Measurements from ENCODE around the gene CLTA.
"Not testable (repeated sequence)": the region's sequence is repeated elsewhere in the genome, so short reads cannot be mapped to it uniquely, and the experiment has no call there.

The CLTA gene

DNA sequence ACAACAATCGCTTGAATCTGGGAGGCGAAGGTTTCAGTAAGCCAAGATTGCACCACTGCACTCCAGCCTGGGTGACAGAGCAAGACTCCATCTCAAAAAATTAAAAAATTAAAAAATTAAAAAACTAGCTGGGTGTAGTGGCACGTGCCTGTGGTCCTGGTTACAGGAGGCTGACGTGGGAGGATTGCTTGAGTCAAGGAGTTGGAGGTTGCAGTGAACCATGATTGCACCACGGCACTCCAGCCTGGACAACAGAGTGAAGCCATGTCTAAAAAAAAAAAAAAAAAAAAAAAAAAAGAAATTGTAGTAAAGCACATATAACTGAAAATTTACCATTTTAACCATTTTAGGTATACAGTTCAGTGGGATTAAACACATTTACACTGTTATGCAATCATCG, 34.6 kb upstream of the CLTA start:
- DNase-seq (ENCODE audit: insufficient read length, low spot score) (no peak), FAIRE-seq (no peak)

- FAIRE-seq (no peak), DNase-seq (ENCODE audit: insufficient read length, low spot score) (no peak)
These were observed 32.6 kb upstream of the CLTA start for GRCh38 chr9:36158122-36158521.

GRCh38 chr9:36158917-36159316, 31.8 kb upstream of the CLTA start:
- FAIRE-seq (no peak), DNase-seq (ENCODE audit: insufficient read length, low spot score) (no peak)

- DNase-seq (ENCODE audit: insufficient read length, low spot score); FAIRE-seq: not testable (repeated sequence)
These were observed 31.2 kb upstream of the CLTA start for GRCh38 chr9:36159509-36159908.

GRCh38 chr9:36160126-36160525, 30.6 kb upstream of the CLTA start:
- FAIRE-seq, result not testable (repeated sequence)

GRCh38 chr9:36161187-36161586, 29.5 kb upstream of the CLTA start:
- no peak for FAIRE-seq

More at GRCh38 chr9:36160126-36160525, 30.6 kb upstream of the CLTA start:
- not testable (repeated sequence) for DNase-seq (ENCODE audit: insufficient read length, low spot score)

DNA sequence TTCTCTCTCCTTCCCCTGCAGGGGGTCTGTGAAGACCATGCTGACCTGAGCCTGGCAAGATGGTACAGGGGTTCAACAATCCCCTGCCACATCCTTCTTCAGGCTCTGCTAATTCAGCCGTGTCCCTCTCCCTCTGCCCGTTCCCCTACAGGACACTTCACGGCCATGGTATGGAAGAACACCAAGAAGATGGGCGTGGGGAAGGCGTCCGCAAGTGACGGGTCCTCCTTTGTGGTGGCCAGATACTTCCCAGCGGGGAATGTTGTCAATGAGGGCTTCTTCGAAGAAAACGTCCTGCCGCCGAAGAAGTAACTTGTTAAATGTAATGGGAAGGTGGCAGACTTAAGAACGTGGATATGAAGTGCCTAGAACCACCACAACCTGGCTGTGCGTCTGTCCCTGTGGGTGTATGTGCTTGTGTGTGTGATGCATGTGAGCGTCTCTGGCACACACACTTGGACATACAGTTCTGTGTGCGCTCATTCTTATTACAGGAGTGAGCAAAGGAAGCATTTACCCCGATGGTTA, 28.4 kb upstream of the CLTA start:
- DNase-seq (ENCODE audit: insufficient read length, low spot score), result no peak
- no peak for FAIRE-seq

More at GRCh38 chr9:36161187-36161586, 29.5 kb upstream of the CLTA start:
- no peak for DNase-seq (ENCODE audit: insufficient read length, low spot score)

- no peak for DNase-seq (ENCODE audit: insufficient read length, low spot score)
- peak; percentile 20 for FAIRE-seq
These were observed 27.5 kb upstream of the CLTA start for GRCh38 chr9:36163049-36163785.

GRCh38 chr9:36163786-36164170, 26.9 kb upstream of the CLTA start:
- DNase-seq (ENCODE audit: insufficient read length, low spot score) (no peak), FAIRE-seq (no peak)

DNA sequence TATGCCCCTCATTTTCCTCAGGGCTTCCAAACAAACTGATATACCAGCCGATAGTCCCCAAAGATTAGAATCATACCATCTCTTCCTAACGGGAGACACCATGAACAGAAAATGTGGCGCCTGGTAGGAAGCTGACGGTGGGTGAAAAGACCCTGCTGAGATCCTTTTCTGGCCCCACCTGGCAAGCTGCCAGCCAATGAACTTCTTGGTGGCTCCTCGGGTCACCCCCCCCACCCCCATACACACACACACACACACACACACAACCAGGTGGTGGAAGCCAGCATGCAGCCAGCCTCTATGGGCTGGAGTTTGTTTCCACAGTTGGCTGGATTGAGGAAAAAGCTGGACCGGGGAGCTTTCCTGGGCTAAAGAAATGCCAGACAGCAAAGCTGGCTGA, 26.3 kb upstream of the CLTA start:
- FAIRE-seq (no peak), DNase-seq (ENCODE audit: insufficient read length, low spot score) (no peak)

DNA sequence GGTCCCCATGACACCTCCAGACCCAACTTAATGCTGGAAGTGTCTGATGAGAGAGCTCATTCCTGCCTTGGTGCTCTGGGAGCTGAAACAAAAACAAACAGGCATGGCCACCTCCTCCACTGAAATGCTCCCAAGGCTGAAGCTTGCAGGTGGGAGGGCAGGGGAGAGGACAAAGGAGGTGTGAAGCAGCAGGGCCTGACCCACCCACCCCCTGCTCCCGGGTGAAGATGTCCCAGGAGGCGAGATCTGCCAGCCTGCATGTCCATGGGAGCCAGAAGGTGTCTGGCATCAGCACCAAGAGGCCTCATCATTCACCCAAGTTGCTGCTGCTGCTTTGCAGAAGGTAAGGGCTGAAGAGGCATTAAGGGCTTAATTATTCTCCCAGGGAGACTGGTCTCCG, 25.7 kb upstream of the CLTA start:
- FAIRE-seq (no peak), DNase-seq (ENCODE audit: insufficient read length, low spot score) (no peak)

DNA sequence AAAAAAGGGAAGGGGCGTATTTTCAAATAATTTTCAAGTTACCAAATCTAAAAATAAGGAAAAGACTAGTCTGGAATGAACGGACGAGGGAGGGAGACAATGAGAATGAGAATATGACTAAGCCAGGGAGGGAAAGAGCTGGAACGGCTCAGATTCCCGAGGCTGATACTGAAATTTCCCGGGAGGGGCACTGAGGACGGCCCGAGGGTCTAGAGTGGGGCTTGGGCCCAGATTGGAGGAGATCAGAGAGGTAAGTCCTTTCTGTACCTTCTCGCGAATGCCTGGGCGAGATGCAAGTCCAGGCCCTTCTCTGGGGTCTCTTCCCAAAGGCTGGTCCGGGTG, 24.9 kb upstream of the CLTA start:
- DNase-seq (ENCODE audit: insufficient read length, low spot score) (no peak), FAIRE-seq (no peak)

DNA sequence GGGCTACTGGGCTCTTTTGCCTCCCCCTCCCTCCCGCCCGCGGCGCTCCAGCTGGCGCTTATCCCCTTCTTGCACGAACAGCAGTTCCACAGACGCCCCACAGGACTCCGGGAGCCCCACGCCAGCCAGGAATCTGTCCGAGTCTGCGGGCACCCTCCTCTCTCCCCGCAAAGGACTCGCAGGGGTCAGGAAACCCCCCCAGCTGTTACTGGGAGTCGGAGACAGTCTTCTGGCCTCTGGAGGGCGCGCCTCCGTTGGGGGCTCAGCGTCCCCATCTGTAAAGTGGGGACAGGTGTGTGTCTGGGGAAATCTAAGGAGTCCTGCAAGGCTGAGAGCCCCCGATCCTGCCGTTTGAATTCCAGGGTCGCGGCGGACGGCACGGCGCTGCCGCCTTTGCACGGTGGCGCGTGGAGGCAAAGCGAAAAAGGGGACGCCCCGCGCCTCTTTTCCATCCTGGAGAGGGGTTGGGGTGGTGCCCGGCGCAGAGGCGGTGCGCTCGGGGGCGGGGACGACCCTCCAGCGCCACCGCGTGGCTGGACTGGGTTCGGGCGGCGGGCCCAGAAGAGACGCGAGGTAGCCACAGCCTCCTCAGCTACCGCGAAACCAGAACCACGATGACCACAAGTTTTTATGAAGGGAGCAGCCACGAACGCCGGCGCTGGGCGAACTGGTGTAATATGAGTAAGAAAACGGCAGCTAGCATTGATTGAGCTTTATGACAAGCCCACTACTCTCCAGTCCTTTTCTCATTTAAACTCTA, 24.4 kb upstream of the CLTA start:
- DNase-seq (ENCODE audit: insufficient read length, low spot score) (peak; percentile 87), FAIRE-seq (peak; percentile 93)

DNA sequence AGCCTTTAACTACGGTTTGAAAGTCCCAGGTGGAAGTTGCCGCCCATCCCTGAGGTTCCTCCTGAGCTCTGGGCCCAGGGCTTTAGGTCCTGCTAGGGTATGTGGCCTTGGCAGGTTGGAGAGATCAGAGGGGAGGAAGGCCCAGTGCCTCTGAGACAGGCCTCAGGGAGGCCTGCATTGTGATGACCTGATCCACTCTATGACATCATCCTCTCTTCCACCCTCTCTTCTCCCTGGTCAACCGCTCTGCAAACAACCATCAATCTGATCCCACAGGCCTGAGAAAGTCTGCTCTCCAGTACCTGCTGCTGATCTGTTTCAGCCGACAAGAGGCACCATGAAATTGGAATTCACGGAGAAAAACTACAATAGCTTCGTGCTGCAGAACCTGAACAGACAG, 21.6 kb upstream of the CLTA start, which contains the start of gene CCIN:
CCIN (plus strand) TSS at position 223 of the 400 bp plus-strand sequence; CDS start at position 338, 115 bp downstream.
- FAIRE-seq, result no peak
- DNase-seq (ENCODE audit: insufficient read length, low spot score), result no peak

DNA sequence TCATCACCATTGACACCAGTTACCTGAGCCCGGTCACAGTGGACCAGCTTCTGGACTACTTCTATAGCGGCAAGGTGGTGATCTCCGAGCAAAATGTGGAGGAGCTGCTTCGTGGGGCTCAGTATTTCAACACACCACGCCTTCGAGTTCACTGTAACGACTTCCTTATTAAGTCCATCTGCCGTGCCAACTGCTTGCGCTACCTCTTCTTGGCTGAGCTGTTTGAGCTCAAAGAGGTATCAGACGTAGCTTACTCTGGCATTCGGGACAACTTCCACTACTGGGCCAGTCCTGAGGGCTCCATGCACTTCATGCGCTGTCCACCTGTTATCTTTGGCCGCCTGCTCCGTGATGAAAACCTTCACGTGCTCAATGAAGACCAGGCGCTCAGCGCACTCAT, 21.0 kb upstream of the CLTA start:
- FAIRE-seq (no peak), DNase-seq (ENCODE audit: insufficient read length, low spot score) (no peak)

DNA sequence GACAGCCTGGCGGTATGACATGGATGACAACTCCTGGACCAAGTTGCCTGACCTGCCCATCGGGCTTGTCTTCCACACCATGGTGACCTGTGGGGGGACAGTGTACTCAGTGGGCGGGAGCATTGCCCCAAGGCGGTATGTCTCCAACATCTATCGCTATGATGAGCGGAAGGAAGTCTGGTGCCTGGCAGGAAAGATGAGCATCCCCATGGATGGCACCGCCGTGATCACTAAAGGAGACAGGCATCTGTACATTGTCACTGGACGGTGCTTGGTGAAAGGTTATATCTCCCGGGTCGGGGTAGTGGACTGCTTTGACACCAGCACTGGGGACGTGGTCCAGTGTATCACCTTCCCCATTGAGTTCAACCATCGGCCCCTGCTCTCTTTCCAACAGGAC, 20.2 kb upstream of the CLTA start:
- DNase-seq (ENCODE audit: insufficient read length, low spot score) (no peak), FAIRE-seq (no peak)

DNA sequence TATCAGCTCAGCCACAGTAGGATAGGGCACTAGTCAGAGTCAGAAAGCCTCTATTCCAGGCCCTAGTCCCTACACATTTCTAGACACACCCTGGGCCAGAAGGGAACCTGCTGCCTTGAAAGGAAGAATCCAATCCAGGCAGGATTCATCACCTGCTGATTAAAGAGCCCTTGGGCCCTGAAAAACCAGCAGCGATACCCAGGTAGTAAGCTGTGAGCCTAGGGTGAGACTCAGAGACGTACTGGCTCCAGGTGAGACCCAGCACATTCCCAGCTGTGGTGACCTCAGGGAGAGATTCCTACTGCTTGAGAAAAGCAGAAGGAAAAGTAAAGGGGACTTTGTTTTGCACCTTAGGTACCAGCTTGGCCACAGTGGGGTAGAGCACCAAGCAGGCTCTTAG, 16.9 kb upstream of the CLTA start:
- no peak for FAIRE-seq
- no peak for DNase-seq (ENCODE audit: insufficient read length, low spot score)

- FAIRE-seq, result no peak
- no peak for DNase-seq (ENCODE audit: insufficient read length, low spot score)
These were observed 16.4 kb upstream of the CLTA start for GRCh38 chr9:36174271-36174670.

- no peak for FAIRE-seq
- DNase-seq (ENCODE audit: insufficient read length, low spot score), result no peak
These were observed 16.0 kb upstream of the CLTA start for GRCh38 chr9:36174731-36175130.

DNA sequence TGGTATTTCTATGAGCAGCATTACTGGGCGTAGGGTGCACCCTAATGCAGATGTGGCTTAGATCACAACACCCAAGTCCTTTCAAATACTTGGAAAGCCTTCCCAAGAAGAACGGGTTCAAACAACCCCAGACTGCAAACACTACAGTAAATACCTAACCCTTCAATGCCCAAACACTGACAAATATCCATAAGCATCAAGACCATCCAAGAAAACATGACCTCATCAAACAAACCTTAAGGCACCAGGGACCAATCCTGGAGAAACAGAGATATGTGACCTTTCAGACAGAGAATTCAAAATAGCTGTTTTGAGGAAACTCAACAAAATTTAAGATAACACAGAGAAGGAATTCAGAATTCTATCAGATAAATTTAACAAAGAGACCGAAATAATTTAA, 15.5 kb upstream of the CLTA start:
- DNase-seq (ENCODE audit: insufficient read length, low spot score); FAIRE-seq: not testable (repeated sequence)

- DNase-seq (ENCODE audit: insufficient read length, low spot score), result not testable (repeated sequence)
These were observed 14.2 kb upstream of the CLTA start for GRCh38 chr9:36176496-36176895.

DNA sequence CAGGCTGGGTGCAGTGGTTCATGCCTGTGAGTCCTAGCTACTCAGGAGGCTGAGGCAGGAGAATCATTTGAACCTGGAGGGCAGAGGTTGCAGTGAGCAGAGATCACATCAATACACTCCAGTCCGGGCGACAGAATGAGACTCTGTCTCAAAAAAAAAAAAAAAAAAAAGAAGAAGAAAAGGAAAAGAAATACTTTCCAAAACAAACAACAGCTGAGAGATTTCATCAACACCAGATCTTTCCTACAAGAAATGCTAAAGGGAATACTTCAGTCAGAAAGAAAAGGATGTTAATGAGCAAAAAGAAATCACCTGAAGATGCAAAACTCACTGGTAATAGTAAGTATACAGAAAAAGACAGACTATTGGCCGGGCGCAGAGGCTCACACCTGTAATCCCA, 13.2 kb upstream of the CLTA start:
- DNase-seq (ENCODE audit: insufficient read length, low spot score), result no peak
- no peak for FAIRE-seq

More at GRCh38 chr9:36176496-36176895, 14.2 kb upstream of the CLTA start:
- FAIRE-seq, result not testable (repeated sequence)

All from HTR-8/SVneo (cell line).